Body of pancreas (tissue), 2 donors: ENCODE data around the gene SLC25A40. TPM values are rescaled to one million over a fixed set of nuclear protein-coding genes. Genes with fewer than 3 reads are reported as not detected.

Experiments used
- total RNA-seq, 2 donors: library from RNA; depleted of rRNA; stranded (reverse); fragments of >200 nt; gene quantifications; one replicate each; pipeline ENCODE4 v1.1.0, GENCODE V29; 2016

The SLC25A40 gene
- total RNA-seq, 2 donors from 2014 or later, result 11.2 to 33.3 TPM

Other genes starting within 250 kb of the SLC25A40 start
- gene RUNDC3B, start 248.0 kb downstream of the SLC25A40 start, total RNA-seq, result 1 to 10 TPM in 1 of 2 donors, under 1 TPM in 1; 0.78 to 2.6 TPM
- gene DBF4, start 133 bp upstream of the SLC25A40 start, total RNA-seq, result 1 to 10 TPM; 4.3 to 8.6 TPM
- 1 to 10 TPM; 1.0 to 3.6 TPM for gene ADAM22, start 57.9 kb upstream of the SLC25A40 start, total RNA-seq